ENCODE results near the gene VPS13D. TPM values are rescaled to one million over a fixed set of nuclear protein-coding genes. Genes with fewer than 3 reads are reported as not detected.

VPS13D gene
- total RNA-seq, 1 experiment from 2014 or later, result 20.2 TPM

DNA sequence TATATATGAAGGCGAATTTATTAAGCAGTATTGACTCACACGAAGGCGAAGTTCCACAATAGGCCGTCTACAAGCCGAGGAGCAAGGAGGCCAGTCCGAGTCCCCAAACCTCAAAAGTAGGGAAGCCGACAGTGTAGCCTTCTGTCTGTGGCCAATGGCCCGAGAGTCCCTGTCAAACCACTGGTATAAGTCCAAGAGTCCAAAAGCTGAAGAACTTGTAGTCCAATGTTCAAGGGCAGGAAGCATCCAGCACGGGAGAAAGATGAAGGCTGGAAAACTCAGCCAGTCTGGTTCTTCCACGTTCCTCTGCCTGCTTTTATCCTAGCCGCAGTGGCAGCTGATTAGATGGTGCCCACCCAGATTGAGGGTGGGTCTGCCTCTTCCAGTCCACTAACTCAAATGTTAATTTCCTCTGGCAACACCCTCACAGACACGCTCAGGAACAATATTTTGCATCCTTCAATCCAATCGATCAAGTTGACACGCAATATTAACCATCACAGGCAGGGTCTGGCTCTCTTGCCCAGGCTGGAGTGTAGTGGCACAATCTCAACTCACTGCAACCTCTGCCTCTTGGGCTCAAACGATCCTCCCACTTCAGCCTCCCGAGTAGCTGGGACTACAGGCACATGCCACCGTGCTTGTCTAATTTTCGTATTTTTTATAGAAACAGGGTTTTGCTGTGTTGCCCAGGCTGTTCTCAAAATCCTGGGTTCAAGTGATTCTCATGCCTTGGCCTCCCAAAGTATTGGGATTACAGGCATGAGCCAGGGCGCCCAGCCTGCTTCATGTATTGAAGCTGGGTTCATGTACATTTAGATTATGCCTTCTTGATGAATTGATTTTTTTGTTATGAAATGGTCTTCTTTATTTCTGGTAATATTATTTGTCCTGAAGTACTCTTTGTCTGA lies 302.8 kb downstream of the VPS13D start:
- Histone ChIP-seq H4K5ac (ENCODE audit: insufficient read length, low read depth, low read length) (no peak overlapping the region), H3K14ac (ENCODE audit: insufficient read depth, low read length) (no peak overlapping the region), H4K20me1 (ENCODE audit: control insufficient read depth, insufficient read depth, insufficient read length) (no peaks in the 10 kb centered on the region), H2AFZ (ENCODE audit: low read length) (no peak overlapping the region), H3K4ac (ENCODE audit: low read depth, low read length) (no peak overlapping the region), H3K4me1 (ENCODE audit: insufficient read depth, low read length) (no peaks in the 10 kb centered on the region), H2BK5ac (ENCODE audit: insufficient read length, low read length) (no peak overlapping the region), H3K27me3 (ENCODE audit: insufficient read depth, low read length) (no peaks in the 10 kb centered on the region), H2BK20ac (ENCODE audit: low read depth, low read length, poor library complexity, severe bottlenecking) (no peak overlapping the region), H3K18ac (ENCODE audit: insufficient read length, low read depth, low read length) (no peak overlapping the region), H2AK5ac (ENCODE audit: insufficient read length, low read length) (no peak overlapping the region), H2BK120ac (ENCODE audit: low read depth, low read length, poor library complexity, severe bottlenecking) (no peak overlapping the region), H3K79me2 (ENCODE audit: insufficient read depth, low read length) (no peaks in the 10 kb centered on the region), H2BK15ac (ENCODE audit: low read depth, low read length) (no peak overlapping the region), H3K27ac (ENCODE audit: insufficient read length, low read depth, low read length) (no peak overlapping the region), H3K79me1 (ENCODE audit: insufficient read depth, low read depth, low read length, poor library complexity, severe bottlenecking) (no peaks in the 10 kb centered on the region), H4K91ac (ENCODE audit: insufficient read length, low read depth, low read length) (no peak overlapping the region), H3K9me3 (ENCODE audit: control insufficient read depth, low read depth, low read length) (no peaks in the 10 kb centered on the region), H4K8ac (replicated peaks; ENCODE audit: insufficient read length, low read depth, low read length) (no peak overlapping the region), H3T11ph (ENCODE audit: low read length) (no peak overlapping the region), H3K23me2 (ENCODE audit: insufficient read length, low read depth, low read length, poor library complexity, severe bottlenecking) (no peaks in the 10 kb centered on the region), H3K9ac (ENCODE audit: extremely low read depth, insufficient read length, low read length) (no peak overlapping the region), H3K23ac (ENCODE audit: insufficient read length, low read depth, low read length) (no peak overlapping the region), H3K56ac (ENCODE audit: insufficient read length, low read depth, low read length) (no peak overlapping the region), H2BK12ac (ENCODE audit: insufficient read length, low read depth, low read length) (no peak overlapping the region), H3K4me2 (ENCODE audit: insufficient read depth, insufficient read length, low read length) (no peak overlapping the region)
- H3K27ac Mint-ChIP-seq, result no peak overlapping the region
- WGBS (ENCODE audit: extremely low coverage, insufficient read length, low lambda C conversion rate), result no CpG with 5 or more reads among the region's 19 CpGs
- H3K27me3 Mint-ChIP-seq (ENCODE audit: low read depth), result no peaks in the 10 kb centered on the region; the same call in 1 of the 2 replicates
- H3K36me3 Mint-ChIP-seq (ENCODE audit: insufficient read depth in 1 of 3, low read depth in 3 of 3), result no peaks in the 10 kb centered on the region
- H3K4me1 Mint-ChIP-seq, result peaks cover 2 to 5% of the 10 kb centered on the region in 2 experiments
- DNase-seq, result no peak
- TF ChIP-seq, protein P1, sequence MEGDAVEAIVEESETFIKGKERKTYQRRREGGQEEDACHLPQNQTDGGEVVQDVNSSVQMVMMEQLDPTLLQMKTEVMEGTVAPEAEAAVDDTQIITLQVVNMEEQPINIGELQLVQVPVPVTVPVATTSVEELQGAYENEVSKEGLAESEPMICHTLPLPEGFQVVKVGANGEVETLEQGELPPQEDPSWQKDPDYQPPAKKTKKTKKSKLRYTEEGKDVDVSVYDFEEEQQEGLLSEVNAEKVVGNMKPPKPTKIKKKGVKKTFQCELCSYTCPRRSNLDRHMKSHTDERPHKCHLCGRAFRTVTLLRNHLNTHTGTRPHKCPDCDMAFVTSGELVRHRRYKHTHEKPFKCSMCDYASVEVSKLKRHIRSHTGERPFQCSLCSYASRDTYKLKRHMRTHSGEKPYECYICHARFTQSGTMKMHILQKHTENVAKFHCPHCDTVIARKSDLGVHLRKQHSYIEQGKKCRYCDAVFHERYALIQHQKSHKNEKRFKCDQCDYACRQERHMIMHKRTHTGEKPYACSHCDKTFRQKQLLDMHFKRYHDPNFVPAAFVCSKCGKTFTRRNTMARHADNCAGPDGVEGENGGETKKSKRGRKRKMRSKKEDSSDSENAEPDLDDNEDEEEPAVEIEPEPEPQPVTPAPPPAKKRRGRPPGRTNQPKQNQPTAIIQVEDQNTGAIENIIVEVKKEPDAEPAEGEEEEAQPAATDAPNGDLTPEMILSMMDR (conservative IDR thresholded peaks at IDR 0.05), result no peak
- H3K4me3 Mint-ChIP-seq, result no peak overlapping the region
- no peaks in the 10 kb centered on the region for H3K9me3 Mint-ChIP-seq

Measured in H9 (cell line).